Chondrocyte (in vitro differentiated cells): ENCODE data around the gene CD300LD. TPM values are rescaled to one million over a fixed set of nuclear protein-coding genes. Genes with fewer than 3 reads are reported as not detected.

Experiments used
- DNase-seq: peaks from one replicate; pipeline ENCODE4 v3.0.0; 2021; ENCODE audit warnings: mixed read lengths, low spot score
- H3K27ac Mint-ChIP-seq: one replicate; pipeline ENCODE4 v1.8.0; 2021; ENCODE audit warnings: mild to moderate bottlenecking, moderate library complexity, mixed read lengths; ENCODE audit not compliant: unreplicated experiment
- H3K27me3 Mint-ChIP-seq: 2 replicates; pipeline ENCODE4 v1.8.0; 2021; ENCODE audit warnings: low read depth, mixed read lengths
- H3K36me3 Mint-ChIP-seq: 2 replicates; pipeline ENCODE4 v1.8.0; 2021; ENCODE audit warnings: low read depth, mixed read lengths
- H3K4me1 Mint-ChIP-seq: 2 replicates; pipeline ENCODE4 v1.8.0; 2021; ENCODE audit warnings: low read depth, mild to moderate bottlenecking, mixed read lengths
- H3K4me3 Mint-ChIP-seq: one replicate; pipeline ENCODE4 v1.8.0; 2021; ENCODE audit warnings: mild to moderate bottlenecking, moderate library complexity, mixed read lengths; ENCODE audit not compliant: unreplicated experiment
- H3K9me3 Mint-ChIP-seq: 2 replicates; pipeline ENCODE4 v1.8.0; 2021; ENCODE audit warnings: low read depth, mixed read lengths
- CTCF ChIP-seq: fragments of 200-600 bp; sonication (generic); IDR thresholded peaks from 2 replicates; pipeline ENCODE4 v1.5.0; 2021; ENCODE audit warnings: antibody characterized with exemption, mild to moderate bottlenecking, moderate library complexity
- total RNA-seq: library from RNA; stranded (reverse); gene quantifications from 3 replicates; pipeline ENCODE4 v1.2.1, GENCODE V29; 2021

CD300LD gene
- total RNA-seq, 1 donor from 2014 or later: not detected

- DNase-seq: no peak
- TF ChIP-seq CTCF: no peak
- peaks cover 2% of the 10 kb centered on the region for H3K36me3 Mint-ChIP-seq
- H3K27me3 Mint-ChIP-seq: peaks cover 35% of the 10 kb centered on the region
- H3K27ac Mint-ChIP-seq: no peak overlapping the region
- peaks cover 3% of the 10 kb centered on the region for H3K9me3 Mint-ChIP-seq
- H3K4me1 Mint-ChIP-seq: peaks cover 18% of the 10 kb centered on the region
- no peak overlapping the region for H3K4me3 Mint-ChIP-seq
Observed at GRCh38 chr17:74604200-74604599, 12.1 kb upstream of the CD300LD start.

GRCh38 chr17:74603746-74604145, 11.7 kb upstream of the CD300LD start:
- peaks cover 35% of the 10 kb centered on the region for H3K27me3 Mint-ChIP-seq
- H3K27ac Mint-ChIP-seq: no peak overlapping the region
- peaks cover 3% of the 10 kb centered on the region for H3K9me3 Mint-ChIP-seq
- no peak overlapping the region for H3K4me3 Mint-ChIP-seq
- no peak for DNase-seq
- no peak for TF ChIP-seq CTCF
- peaks cover 2% of the 10 kb centered on the region for H3K36me3 Mint-ChIP-seq
- H3K4me1 Mint-ChIP-seq: peaks cover 18% of the 10 kb centered on the region

- H3K4me1 Mint-ChIP-seq: peaks cover 18% of the 10 kb centered on the region
Observed at GRCh38 chr17:74603037-74603635, 11.1 kb upstream of the CD300LD start.

GRCh38 chr17:74601944-74602572, 10.0 kb upstream of the CD300LD start:
- Mint-ChIP-seq H3K4me1 (peaks cover 17% of the 10 kb centered on the region), H3K36me3 (no peaks in the 10 kb centered on the region), H3K4me3 (no peak overlapping the region), H3K27ac (no peak overlapping the region), H3K27me3 (peaks cover 40% of the 10 kb centered on the region), H3K9me3 (no peaks in the 10 kb centered on the region)
- DNase-seq: no peak
- TF ChIP-seq CTCF: peak; percentile 84

More at GRCh38 chr17:74603037-74603635, 11.1 kb upstream of the CD300LD start:
- no peak for TF ChIP-seq CTCF
- H3K27ac Mint-ChIP-seq: no peak overlapping the region
- peaks cover 40% of the 10 kb centered on the region for H3K27me3 Mint-ChIP-seq
- no peak for DNase-seq
- H3K9me3 Mint-ChIP-seq: peaks cover 3% of the 10 kb centered on the region
- H3K36me3 Mint-ChIP-seq: peaks cover 2% of the 10 kb centered on the region
- no peak overlapping the region for H3K4me3 Mint-ChIP-seq

- Mint-ChIP-seq H3K27ac (no peak overlapping the region), H3K9me3 (no peaks in the 10 kb centered on the region), H3K27me3 (peaks cover 45% of the 10 kb centered on the region), H3K4me1 (no peaks in the 10 kb centered on the region), H3K4me3 (no peak overlapping the region), H3K36me3 (no peaks in the 10 kb centered on the region)
- TF ChIP-seq CTCF: no peak
- no peak for DNase-seq
Observed at GRCh38 chr17:74599448-74599939, 7.4 kb upstream of the CD300LD start.
